NCI-H1694 treated with DMSO at 0.1 percent for 48 hours (cell line): Measurements from ENCODE around the gene NUP210L.
A peak's percentile ranks its signal among the peaks of the same experiment; 100 is the strongest.
"Not testable (repeated sequence)": the region's sequence is repeated elsewhere in the genome, so short reads cannot be mapped to it uniquely, and the experiment has no call there.

Experiments used
- DNase-seq: peaks from one replicate; lab custom pipeline; 2025; lab: John Stamatoyannopoulos, UW

NUP210L gene

GRCh38 chr1:153991806-153992205 is 163.1 kb downstream of the NUP210L start:
- no peak for DNase-seq

GRCh38 chr1:153991151-153991630 is 163.7 kb downstream of the NUP210L start:
- DNase-seq, result no peak

- peak; percentile 100 for DNase-seq
These were observed 164.3 kb downstream of the NUP210L start, which contains the start of gene RPS27 for GRCh38 chr1:153990468-153991150. Gene RPS27 (plus strand): TSS chr1:153990762. CDS start chr1:153990797, 35 bp downstream.

- DNase-seq, result no peak
These were observed 167.3 kb downstream of the NUP210L start for GRCh38 chr1:153987621-153988020.

GRCh38 chr1:153985941-153986761 is 168.7 kb downstream of the NUP210L start, which contains the start of gene RAB13:
Gene RAB13 (minus strand): TSS chr1:153986339. CDS start chr1:153986236, 103 bp downstream.
- peak; percentile 79 for DNase-seq

GRCh38 chr1:153985341-153985912 is 169.4 kb downstream of the NUP210L start:
- no peak for DNase-seq

GRCh38 chr1:153984123-153984894 is 170.6 kb downstream of the NUP210L start:
- no peak for DNase-seq

GRCh38 chr1:153981735-153982134 is 173.1 kb downstream of the NUP210L start:
- DNase-seq, result not testable (repeated sequence)

- not testable (repeated sequence) for DNase-seq
These were observed 175.8 kb downstream of the NUP210L start for GRCh38 chr1:153979091-153979490.

GRCh38 chr1:153978274-153978909 is 176.5 kb downstream of the NUP210L start:
- no peak for DNase-seq

GRCh38 chr1:153977250-153978240 is 177.3 kb downstream of the NUP210L start, which contains the start of gene JTB:
Gene JTB (minus strand): TSS chr1:153977674. CDS start chr1:153977252, 422 bp downstream.
- DNase-seq, result peak; percentile 89

- DNase-seq, result no peak
These were observed 178.0 kb downstream of the NUP210L start for GRCh38 chr1:153976819-153977249.

- no peak for DNase-seq
These were observed 181.3 kb downstream of the NUP210L start for GRCh38 chr1:153973525-153973924.

- no peak for DNase-seq
These were observed 181.8 kb downstream of the NUP210L start for GRCh38 chr1:153973071-153973470.

- no peak for DNase-seq
These were observed 184.5 kb downstream of the NUP210L start for GRCh38 chr1:153970346-153970745.

GRCh38 chr1:153968972-153969371 is 185.9 kb downstream of the NUP210L start:
- no peak for DNase-seq

GRCh38 chr1:153968408-153968807 is 186.5 kb downstream of the NUP210L start:
- no peak for DNase-seq

- DNase-seq, result no peak
These were observed 186.9 kb downstream of the NUP210L start for GRCh38 chr1:153968000-153968363.

- peak; percentile 100 for DNase-seq
These were observed 187.5 kb downstream of the NUP210L start, which contains the start of gene CREB3L4 for GRCh38 chr1:153967107-153967999. Gene CREB3L4 (plus strand): TSS chr1:153967902. CDS start chr1:153968526, 624 bp downstream.
